GM19328 (cell line): Measurements from ENCODE around the gene ACYP2.

Experiments
- ATAC-seq: cut with Tn5 transposase; IDR thresholded peaks from one replicate; pipeline ENCODE4 v1.9.1; 2021; ENCODE audit warnings: mild to moderate bottlenecking, moderate library complexity; ENCODE audit not compliant: unreplicated experiment

The ACYP2 gene

DNA sequence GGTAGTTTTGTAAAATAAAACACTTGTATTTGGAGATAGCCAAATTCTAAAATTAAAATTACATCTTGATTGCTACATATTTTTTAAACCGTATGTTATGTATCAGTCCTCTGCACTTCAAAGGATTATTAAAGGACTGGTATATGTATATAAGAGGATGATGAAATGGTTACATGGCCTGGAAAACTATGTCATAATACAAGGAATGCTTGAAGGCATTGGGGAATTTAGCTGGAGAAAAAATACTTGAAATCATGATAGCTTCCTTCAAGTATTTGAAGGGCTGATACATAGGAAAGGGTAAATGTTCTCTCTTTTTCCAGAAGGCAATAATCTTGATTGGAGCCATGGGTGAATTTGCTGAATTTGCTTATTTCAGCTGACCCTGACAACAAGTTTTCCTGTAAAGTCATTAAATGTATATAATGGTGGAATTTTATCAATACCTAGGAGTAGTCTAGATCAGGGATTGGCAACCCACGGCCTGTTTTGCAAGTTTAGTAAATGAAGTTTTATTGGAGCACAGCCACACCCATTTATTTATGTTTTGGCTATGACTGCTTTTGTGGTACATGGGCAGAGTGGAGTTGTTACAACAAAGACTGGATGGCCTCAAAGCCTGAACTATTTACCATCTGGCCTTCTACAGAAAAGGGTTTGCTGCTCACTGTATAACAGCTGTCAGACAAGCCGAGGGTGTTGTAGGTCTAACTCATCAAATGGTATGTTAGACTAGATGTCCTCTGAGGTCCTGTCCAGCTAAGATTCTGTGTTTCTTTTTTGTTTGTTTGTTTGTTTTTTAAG lies 34.4 kb downstream of the ACYP2 start:
- no peak for ATAC-seq

DNA sequence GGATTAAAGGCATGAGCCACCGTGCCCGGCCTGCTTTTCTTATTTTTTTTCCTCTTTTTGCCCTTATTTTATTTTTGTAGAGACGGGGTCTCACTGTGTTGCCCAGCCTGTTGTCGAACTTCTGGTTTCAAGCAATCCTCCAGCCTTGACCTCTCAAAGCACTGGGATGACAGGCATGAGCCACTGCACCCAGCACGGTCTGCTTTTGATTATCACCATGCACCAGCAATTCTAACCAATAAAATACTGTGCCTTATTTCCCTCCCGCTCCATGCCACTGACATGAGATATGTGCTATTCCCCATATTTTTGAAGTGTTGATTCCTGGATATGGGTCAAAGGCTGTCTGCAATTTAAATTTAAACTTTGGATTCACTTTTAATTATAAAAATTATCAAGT lies 42.9 kb downstream of the ACYP2 start:
- no peak for ATAC-seq

DNA sequence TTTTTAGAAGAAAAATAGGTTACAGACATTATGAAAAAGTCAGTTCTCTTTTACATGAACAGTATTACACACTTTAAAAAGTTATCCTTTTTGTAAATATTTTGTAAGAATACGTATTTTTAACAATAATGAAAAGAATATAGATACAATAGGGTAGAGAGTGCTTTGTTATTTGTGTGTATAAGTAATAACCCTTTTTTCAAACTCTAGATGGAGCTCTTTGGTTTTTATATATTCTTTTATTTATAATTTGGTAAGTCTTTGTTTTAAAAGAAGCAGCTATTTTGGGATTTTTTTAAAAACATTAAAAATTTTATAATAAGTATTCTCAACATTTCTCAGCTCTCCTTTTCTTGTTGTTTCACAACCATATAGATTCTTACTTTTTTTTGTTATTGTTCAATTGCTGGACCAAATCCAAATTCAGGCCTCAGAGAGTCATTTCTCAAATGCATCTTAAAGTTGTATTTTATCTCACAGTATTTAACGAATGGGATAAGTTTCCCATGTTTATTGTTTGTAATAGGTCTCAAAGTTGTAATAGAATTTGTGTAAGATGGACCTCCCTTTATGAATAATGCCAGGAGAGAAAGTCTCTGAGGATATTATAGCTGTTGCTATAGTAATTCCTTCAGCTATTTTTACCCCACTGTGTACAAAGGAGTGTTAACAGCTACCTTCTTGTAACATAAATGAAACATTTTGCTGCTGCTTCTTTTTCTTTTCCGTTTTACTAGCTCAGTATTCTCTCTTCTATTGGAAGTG lies 46.4 kb downstream of the ACYP2 start:
- no peak for ATAC-seq

DNA sequence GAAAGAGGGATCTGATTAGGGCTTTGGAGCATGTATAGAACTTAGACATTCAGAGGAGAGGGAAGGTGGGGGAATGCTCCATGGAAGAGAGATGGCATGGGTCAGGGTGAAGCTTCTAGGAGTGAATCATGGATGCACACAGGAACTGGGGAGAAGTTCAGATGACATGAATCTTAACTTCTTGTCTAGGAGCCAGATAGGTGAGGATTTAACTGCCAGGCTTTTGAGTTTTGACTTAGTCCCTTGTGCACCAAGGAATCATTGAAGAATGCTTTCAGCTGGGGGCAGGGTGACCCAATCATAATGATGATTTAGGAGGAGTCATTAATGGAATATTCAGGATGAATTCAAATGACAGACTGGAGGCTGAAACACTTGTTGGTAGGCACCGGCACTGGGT lies 48.7 kb downstream of the ACYP2 start:
- ATAC-seq: no peak

DNA sequence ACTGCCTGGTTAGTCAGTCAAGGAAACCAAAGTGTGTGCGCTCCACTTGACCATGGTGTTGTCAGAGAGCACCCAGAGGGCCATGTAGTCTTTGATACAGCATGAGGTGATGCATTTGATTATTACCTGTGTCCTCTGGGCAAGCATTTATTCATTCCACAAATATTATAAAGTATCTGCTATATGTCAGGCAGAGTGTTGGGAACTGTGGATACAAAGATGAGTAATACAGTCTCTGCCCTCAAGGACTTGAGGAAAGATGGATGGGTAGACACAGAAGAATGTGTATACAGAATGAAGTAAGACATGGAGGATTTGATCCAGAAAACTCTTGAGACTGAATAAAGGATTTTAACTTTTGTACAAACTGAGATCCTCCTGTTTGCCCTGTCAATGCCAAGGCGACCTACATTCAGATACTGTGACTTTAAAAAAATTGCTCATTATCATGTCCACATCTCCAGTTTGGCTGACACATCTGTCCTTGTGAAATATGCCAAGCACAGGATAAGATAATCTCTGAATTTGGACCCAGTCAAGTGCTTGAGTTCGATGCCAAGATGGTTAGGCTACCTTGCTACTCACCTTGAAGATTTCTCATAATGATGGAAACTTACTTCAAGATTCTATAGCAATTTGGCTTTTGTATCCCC lies 50.8 kb downstream of the ACYP2 start:
- ATAC-seq: no peak

DNA sequence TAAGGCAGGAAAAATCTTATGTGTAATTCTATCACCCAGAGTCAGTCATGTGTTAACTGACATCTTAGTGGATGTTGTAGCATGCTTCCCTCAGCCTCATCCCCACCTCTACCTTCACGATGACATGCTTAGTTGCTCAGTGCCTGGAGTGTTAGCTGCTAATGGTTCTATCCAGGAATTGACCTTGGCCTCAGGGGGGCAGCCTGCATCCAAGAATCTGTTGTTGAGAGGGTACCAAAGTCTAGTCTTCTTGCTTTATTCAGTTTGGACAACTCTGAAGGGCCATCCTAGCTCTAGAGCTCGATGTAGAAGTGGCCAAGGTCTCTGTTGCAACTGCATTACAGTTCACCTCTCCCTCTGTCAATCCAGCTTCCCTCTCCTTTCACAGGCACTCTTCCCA lies 61.2 kb downstream of the ACYP2 start:
- no peak for ATAC-seq

DNA sequence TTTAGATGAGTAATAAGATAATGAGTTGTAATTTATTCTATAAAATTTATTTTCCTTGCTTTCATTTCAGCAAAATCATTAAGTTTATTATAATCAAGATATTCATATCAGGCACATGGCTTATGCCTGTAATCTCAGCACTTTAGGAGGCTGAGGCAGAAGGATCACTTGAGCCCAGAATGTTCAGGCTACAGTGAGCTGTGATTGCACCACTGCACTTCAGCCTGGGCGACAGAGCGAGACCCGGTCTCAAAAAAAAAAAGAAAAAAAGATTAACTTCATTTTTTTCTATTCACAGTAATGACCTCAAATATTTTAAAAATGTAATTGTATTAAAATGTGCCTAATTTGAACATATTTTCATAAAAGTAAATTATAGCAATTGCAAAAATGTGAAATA lies 67.9 kb downstream of the ACYP2 start:
- no peak for ATAC-seq

DNA sequence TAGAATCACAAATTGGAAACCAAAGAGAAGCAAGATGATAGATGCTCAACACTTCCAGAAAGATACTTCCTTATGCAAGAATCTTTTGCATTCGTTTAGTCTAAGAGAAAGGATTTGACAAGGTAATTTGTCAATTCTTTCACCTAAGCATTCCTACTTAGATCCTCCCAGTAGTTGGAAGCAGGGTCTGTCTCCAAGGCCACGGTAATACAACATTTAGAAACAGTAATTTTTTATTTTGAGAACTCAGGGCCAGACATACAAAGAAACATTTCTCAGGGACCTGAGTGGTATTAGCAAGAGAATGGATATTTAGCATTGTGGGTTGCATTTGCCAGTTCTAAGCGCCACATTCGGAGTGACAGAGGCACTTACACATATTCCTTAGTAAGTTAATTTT lies 68.6 kb downstream of the ACYP2 start:
- ATAC-seq: no peak

DNA sequence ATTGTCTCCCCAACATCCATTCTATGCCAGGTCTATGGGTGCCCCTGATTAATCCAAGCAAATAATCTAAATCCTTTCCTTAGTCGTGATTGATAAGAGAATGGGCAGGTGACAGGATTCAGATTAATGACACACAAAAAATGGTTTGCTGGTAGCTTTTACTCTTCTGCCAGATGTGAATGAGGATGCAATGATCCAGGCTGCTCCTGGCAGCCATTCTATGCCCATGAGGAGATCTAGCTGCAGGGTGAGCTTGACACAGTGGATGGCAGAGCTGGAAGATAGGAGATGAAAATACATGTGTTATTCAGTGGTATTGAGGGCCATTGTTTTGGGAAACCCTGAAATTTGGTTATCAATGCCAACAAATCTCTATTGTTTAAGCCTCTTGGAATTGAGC lies 69.7 kb downstream of the ACYP2 start:
- no peak for ATAC-seq

DNA sequence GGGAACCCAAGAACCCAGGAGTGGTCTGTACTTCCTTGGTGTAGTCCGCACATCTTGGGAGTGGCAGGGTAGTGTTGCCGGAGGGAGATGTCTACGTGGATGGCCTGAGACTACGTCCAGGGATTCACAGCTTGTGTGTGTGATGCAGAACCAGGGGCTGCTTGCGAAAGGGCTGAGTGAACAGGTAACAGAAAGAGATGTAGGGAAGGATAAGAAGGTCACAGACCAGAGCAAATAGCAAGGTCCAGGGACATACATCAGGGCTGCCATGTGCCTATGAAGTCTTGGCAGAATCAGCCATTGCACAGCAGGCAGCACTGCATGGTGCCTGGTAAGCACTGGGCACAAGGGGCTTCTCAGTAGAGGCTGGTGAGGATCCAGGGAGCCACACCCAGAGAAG lies 71.9 kb downstream of the ACYP2 start:
- no peak for ATAC-seq

DNA sequence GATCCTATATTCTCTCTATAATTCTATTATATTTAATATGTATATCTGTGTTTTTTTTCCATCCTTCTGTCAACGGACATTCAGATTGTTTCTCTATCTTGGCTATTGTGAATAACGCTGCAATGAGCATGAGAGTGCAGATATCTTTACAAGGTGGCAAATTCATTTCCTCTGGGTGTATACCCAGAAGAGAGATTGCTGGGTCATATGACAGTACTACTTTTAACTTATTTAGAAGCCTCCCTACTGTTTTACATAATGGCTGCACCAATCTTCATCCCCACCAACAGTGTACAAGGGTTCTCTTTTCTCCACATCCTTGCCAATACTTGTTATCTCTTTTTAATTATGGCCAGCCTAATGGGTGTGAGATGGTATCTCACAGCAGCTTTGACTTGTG lies 74.1 kb downstream of the ACYP2 start:
- no peak for ATAC-seq

DNA sequence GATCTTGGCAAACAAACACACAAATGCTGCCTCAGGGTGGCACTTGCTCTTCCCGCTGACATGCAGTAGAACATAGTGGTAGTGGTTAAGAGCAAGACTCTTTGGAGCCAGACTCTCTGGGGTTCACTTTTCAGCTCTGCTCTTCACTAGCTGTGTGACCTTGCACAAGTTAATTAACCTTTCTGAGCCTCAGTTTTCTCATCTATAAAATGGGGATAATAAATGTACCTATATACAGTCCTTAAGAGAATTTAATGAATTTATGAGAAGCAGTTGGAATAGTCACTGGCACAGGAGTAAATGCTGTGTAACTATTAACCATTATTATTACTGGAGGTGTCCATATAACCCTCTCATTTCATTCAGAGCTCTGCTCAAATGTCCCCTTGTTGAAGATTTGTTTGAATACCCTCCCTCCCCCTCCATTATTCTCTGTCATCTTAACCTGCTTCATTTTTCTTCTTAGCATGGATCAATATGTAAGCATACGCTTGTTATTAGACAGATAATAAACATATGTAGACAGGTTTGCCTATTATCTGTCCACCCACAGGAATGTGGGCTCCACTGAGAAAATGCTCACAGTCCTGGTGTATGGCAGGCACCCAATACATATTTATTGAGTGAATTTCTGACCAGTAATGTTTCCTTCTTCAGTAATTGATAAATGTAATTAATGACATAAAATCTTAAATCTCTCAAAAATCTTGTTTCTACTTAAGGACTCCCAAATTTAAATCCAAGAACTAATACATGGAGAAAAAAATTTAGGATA lies 76.1 kb downstream of the ACYP2 start:
- no peak for ATAC-seq

DNA sequence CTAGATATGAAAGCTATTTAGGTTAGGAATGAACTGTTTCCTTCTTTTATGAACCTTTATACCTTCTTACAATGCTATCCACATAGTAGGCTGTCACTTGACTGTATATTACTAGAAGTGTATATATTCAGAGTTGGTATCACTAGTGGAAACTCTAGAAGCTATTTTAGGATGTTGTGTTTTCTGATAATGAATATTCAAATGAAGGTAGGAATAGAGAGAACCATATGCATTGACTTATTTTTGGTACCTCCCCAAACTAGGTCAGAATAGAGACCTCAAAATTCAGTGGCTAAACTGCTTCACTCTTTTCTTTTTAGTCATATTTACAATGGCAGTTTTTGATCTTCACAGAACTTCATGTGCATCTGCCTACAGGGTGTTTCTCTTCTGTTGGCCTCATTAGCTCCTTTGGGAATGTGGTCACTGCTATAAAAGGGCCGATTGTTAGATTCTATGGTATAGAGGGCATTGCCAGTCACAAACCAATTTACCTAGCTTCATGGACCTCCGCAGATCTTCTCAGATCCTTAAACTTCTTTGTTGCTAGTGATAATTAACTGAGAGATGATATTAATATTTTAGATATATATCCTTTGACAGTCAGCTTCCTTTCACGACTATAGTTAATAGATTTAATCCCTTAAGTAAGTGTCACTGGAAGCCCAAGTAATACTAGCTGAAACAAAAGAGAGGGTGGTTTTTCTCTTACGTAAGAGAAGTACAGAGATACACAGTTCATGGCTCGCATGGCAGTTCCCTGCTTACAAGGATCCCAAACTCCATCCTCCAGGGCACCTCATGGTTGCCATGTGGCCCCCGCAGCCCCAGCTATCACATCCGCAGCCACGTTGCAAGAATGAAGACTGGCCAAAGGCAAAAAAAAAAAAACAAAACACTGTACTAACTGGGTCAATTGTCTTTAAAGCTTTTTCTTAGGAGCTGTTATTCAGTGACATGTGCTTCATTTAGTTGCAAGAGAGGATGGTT lies 79.6 kb downstream of the ACYP2 start:
- no peak for ATAC-seq

DNA sequence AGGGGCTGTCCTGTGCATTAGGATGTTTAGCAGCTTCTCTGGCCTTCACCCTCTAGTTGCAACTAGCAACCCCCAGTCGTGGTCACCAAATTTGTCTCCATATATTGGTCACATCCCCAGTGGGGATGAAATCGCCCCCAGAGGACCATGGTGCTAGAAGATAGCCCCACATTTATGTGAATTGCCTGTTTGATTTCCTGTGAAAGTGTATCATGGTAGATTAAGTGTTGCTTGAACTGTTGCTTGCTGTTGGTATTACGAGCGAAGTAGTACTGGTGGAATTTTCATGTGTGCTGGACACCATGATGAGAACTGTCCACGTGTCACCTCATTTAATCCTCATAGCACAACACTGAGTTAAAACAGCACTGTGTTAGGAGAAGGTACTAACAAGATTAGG lies 81.2 kb downstream of the ACYP2 start:
- ATAC-seq: no peak

DNA sequence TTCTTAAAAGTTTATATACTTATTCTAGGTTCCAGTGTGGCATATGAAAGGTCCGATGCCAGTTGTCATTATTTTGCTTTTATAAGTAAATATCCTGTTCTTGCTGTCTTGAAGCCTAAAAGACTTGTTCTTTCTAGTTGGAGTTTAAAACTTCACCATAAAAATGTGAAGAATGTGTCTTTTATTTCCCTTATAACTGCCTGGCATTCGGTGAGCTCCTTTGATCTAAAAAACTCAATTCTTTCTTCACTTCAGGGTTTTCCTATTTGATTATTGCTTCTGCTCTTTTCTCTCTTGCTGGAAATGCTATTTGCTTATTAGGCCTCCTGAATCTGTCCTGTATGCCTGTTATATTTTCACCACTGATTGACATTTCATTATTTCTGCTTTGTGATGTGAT lies 89.1 kb downstream of the ACYP2 start:
- no peak for ATAC-seq

DNA sequence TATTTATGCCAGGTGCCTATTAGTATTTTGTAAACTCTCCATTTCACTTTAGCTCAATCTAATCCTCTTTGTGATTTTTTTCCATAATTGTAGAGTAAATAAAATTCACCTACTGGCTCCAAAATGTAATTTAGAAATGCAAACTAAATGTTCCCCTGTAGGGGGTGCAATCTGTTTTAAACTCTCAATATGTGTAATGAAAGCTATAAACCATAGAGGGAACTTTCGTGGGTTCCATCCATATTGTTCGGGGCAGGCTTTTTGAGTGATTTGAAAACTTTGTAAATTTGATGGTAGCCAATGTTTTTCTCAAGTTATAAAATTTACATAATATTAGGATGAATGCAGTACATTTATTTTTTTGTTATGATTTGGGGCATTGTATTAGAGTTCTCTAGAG lies 91.2 kb downstream of the ACYP2 start:
- no peak for ATAC-seq

DNA sequence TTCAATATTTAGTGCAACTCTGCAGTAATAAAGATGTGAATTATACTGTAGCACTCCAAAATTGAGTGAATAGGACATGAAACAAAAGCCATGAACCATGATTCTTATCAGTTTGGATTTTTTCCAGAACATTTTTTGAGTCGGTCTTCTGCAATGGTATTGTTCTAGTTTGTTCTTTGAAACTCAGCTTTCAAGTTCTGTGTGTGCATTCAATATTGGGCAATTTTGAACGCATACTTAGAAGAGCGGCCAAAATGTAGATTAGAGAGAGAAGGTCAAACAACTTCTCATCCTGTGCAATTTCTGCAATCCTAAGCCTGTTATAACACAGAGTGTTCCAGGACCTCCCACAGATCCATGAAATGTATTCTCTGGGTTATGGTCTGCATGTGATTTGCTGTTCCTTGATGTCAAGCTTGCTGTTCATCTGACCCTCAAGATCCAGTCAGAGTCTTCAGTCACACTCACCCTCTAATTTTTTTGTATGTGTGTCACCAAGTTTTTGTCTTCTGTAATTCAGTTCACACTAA lies 92.3 kb downstream of the ACYP2 start:
- ATAC-seq: no peak

DNA sequence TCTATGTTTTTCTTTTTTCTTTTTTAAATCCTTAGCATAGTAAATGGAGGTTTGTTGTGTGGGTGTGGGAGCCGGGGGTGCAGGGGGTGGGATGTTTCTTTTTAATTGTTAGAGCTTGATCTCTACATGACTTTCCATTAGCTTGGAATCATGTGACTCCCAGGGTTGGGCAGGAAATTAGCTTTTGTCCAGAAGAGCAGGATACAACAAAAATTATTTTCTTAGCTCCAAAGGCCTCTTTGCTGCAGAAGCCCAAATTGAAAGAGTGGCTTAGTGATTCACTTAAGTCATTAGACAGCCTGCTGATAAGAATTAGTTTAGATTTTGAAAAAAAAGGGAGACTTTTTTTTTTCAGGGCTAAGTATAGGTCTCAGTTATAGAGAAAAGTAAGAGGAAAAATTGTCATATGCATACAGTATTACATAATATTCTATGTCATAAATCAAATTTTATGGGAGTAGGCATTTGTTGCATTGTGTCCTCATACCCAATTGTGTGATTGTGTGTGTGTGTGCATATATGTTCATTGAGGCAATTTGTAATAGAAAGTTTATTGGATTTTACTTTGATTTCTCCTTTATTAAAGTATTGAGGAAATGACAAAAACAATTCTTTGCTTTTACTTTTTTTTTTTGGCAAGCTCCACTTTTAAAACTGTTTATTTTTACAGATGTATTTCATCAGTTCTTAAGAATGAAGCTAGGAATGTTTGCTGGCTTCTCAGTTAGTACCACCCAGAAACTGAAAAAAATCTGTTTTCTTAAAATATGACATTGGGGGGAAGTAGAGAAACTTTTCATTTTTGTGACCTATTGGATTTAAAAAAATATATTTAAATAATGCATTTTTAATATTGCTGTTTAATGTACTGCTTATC lies 93.2 kb downstream of the ACYP2 start:
- ATAC-seq: no peak

DNA sequence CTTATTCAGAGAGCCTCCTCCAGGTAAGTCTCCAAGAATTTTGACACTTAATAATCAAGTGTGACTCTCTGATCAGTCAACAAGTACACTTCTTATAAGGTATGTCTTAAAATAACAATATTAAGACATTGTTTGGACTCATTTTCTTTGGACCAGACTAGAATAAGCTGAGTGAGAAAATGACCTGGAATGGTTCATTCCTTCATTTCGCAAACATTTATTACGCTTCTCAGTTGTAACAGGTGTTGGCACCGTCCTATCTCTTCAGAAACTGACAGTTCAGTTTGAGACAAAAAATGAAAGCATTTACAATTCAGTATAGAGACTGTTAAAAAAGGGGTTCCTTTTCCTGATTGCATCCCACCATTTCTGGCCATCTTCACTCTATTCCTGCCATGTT lies 94.0 kb downstream of the ACYP2 start:
- no peak for ATAC-seq
